Measurements from ENCODE around the gene ARHGAP23.
"Not testable (repeated sequence)": the region's sequence is repeated elsewhere in the genome, so short reads cannot be mapped to it uniquely, and the experiment has no call there.

The ARHGAP23 gene

GRCh38 chr17:38457577-38458371, 29.5 kb downstream of the ARHGAP23 start:
- intact Hi-C loops (cut with DNase I), result no loop called here
- DNase-seq, result no peak

GRCh38 chr17:38458521-38458920, 30.3 kb downstream of the ARHGAP23 start:
- DNase-seq, result no peak
- intact Hi-C loops (cut with DNase I), result no loop called here

GRCh38 chr17:38459567-38459966, 31.3 kb downstream of the ARHGAP23 start:
- intact Hi-C loops (cut with DNase I), result no loop called here

GRCh38 chr17:38460082-38460715, 31.9 kb downstream of the ARHGAP23 start:
- no peak for DNase-seq
- intact Hi-C loops (cut with DNase I), result no loop called here

More at GRCh38 chr17:38459567-38459966, 31.3 kb downstream of the ARHGAP23 start:
- peak in 1 of 10 donors; percentile 88 for DNase-seq

- intact Hi-C loops (cut with DNase I), result no loop called here
Observed at GRCh38 chr17:38460716-38461630, 32.7 kb downstream of the ARHGAP23 start.

GRCh38 chr17:38461683-38462082, 33.4 kb downstream of the ARHGAP23 start:
- no peak for DNase-seq
- intact Hi-C loops (cut with DNase I), result no loop called here

More at GRCh38 chr17:38460716-38461630, 32.7 kb downstream of the ARHGAP23 start:
- DNase-seq, result no peak

- no peak for DNase-seq
- intact Hi-C loops (cut with DNase I), result no loop called here
Observed at GRCh38 chr17:38463451-38463858, 35.2 kb downstream of the ARHGAP23 start.

GRCh38 chr17:38464251-38464722, 36.0 kb downstream of the ARHGAP23 start:
- intact Hi-C loops (cut with DNase I), result loop anchor here (1.0 kb wide), 1 partner anchor 10 kb away; no protein-coding TSS in a partner anchor

GRCh38 chr17:38464723-38465390, 36.6 kb downstream of the ARHGAP23 start:
- intact Hi-C loops (cut with DNase I), result loop anchor here (1.0 kb wide), 1 partner anchor 11 kb away; no protein-coding TSS in a partner anchor
- DNase-seq, result peak; percentile 74 to 99 (median 88)

More at GRCh38 chr17:38464251-38464722, 36.0 kb downstream of the ARHGAP23 start:
- DNase-seq, result peak in 9 of 10 donors; percentile 54 to 95 (median 66)

- intact Hi-C loops (cut with DNase I), result no loop called here
- DNase-seq, result no peak
Observed at GRCh38 chr17:38465391-38466345, 37.4 kb downstream of the ARHGAP23 start.

- intact Hi-C loops (cut with DNase I), result no loop called here
- DNase-seq, result peak in 1 of 10 donors; percentile 42
Observed at GRCh38 chr17:38466346-38467315, 38.4 kb downstream of the ARHGAP23 start.

- DNase-seq, result no peak
- intact Hi-C loops (cut with DNase I), result no loop called here
Observed at GRCh38 chr17:38467491-38467890, 39.2 kb downstream of the ARHGAP23 start.

- peak in 5 of 10 donors; percentile 54 to 93 (median 73) for DNase-seq
- intact Hi-C loops (cut with DNase I), result no loop called here
Observed at GRCh38 chr17:38469875-38470274, 41.6 kb downstream of the ARHGAP23 start.

GRCh38 chr17:38471253-38471652, 43.0 kb downstream of the ARHGAP23 start:
- DNase-seq; intact Hi-C loops (cut with DNase I): not testable (repeated sequence)

- DNase-seq, result peak in 1 of 10 donors; percentile 53
Observed at GRCh38 chr17:38474666-38475065, 46.4 kb downstream of the ARHGAP23 start.

GRCh38 chr17:38476549-38476948, 48.3 kb downstream of the ARHGAP23 start:
- intact Hi-C loops (cut with DNase I), result no loop called here
- peak in 1 of 10 donors; percentile 17 for DNase-seq

More at GRCh38 chr17:38474666-38475065, 46.4 kb downstream of the ARHGAP23 start:
- intact Hi-C loops (cut with DNase I), result not testable (repeated sequence)

GRCh38 chr17:38477417-38477816, 49.2 kb downstream of the ARHGAP23 start:
- peak in 3 of 10 donors; percentile 16 to 71 (median 40) for DNase-seq
- intact Hi-C loops (cut with DNase I), result not testable (repeated sequence)

Data from posterior cingulate gyrus (tissue), 11 donors.